GM12864 (cell line): ENCODE data around the gene ERC2.

Experiments used
- DNase-seq: peaks from one replicate; pipeline ENCODE4 v3.0.0-alpha.2; 2011; ENCODE audit warnings: low read depth
- H3K4me3 ChIP-seq: 2 replicates; pipeline ENCODE4 v1.5.1; 2011; ENCODE audit warnings: mild to moderate bottlenecking, low read depth, low read length, control low read depth
- TF ChIP-seq, protein P1 (sequence below): IDR thresholded peaks from 2 replicates; pipeline ENCODE4 v1.5.1; 2011; ENCODE audit warnings: low read depth, mild to moderate bottlenecking, moderate library complexity, low read length, control low read depth, inconsistent platforms; ENCODE audit errors: missing control alignments

The ERC2 gene

GRCh38 chr3:55779543-55779942 is 688.7 kb downstream of the ERC2 start:
- no peak for DNase-seq
- TF ChIP-seq, protein P1, sequence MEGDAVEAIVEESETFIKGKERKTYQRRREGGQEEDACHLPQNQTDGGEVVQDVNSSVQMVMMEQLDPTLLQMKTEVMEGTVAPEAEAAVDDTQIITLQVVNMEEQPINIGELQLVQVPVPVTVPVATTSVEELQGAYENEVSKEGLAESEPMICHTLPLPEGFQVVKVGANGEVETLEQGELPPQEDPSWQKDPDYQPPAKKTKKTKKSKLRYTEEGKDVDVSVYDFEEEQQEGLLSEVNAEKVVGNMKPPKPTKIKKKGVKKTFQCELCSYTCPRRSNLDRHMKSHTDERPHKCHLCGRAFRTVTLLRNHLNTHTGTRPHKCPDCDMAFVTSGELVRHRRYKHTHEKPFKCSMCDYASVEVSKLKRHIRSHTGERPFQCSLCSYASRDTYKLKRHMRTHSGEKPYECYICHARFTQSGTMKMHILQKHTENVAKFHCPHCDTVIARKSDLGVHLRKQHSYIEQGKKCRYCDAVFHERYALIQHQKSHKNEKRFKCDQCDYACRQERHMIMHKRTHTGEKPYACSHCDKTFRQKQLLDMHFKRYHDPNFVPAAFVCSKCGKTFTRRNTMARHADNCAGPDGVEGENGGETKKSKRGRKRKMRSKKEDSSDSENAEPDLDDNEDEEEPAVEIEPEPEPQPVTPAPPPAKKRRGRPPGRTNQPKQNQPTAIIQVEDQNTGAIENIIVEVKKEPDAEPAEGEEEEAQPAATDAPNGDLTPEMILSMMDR = no peak
- H3K4me3 ChIP-seq = no peak overlapping the region

- no peak for DNase-seq
- TF ChIP-seq, protein P1 = no peak
- H3K4me3 ChIP-seq = no peak overlapping the region
These were observed 692.7 kb downstream of the ERC2 start for GRCh38 chr3:55775366-55776154.

DNA sequence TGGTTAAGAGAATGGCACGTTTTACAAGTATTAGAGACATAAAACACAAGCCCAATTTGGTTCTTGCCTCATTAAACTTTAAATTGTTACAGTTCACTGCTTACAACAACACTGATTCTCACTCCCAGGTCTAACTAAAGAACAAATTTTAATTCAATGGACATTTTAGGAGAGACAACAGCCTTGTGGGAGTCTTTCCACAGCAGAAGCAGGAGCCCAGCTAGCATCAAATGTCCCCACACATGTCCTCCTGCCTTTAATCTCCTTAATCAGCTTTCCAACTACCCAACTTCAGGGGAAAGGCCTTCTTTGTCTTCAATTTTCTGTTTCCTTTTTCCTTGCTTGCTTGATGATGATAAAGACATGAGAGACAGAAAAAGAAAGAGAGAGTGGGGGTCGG is 693.4 kb downstream of the ERC2 start:
- no peak for DNase-seq
- TF ChIP-seq, protein P1 = no peak

GRCh38 chr3:55771503-55771902 is 696.8 kb downstream of the ERC2 start:
- H3K4me3 ChIP-seq = no peak overlapping the region
- TF ChIP-seq, protein P1 = no peak
- DNase-seq = no peak

More for the DNA sequence above, 693.4 kb downstream of the ERC2 start:
- no peak overlapping the region for H3K4me3 ChIP-seq

DNA sequence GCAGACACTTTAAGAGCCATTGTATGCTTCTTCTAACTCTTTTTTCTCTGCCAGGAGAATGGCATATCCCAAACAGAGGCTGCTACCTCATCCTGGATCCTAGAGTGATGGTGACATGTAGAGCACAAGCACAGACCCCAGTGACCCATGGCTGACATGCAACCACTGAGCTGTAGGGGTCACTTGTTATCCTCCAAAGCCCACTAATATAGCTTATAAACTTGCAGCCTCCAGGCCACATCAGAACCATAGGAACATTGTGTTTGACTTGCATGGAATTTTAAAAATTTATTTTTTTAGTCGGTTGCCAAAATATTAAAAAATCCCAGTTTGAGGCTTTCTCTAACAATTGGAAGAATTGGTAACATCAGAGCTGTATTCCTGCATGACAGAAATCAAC is 698.2 kb downstream of the ERC2 start:
- TF ChIP-seq, protein P1 = no peak
- no peak overlapping the region for H3K4me3 ChIP-seq
- no peak for DNase-seq

DNA sequence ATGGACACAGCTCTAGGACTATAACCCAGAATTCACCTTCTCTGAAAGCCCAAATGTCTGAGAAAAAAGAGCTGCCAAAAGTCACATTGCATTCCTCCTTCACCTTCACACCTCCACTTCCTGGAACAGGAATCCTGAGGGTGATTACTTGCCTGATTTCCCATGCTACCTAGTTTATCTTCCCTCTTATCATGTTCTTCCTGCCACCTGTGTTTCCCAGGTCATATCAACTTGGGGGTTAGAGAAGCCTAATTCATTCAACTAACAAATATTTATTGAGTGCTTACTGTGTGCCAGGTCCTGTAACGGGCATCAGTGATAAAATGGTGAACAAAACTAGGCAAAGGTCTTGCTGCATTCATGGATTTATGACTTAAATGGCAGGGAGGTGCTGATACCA is 701.5 kb downstream of the ERC2 start:
- no peak for DNase-seq
- TF ChIP-seq, protein P1 = no peak
- H3K4me3 ChIP-seq = no peak overlapping the region
